ENCODE measurements around the gene ORC1.
A peak's percentile ranks its signal among the peaks of the same experiment; 100 is the strongest.

The ORC1 gene

GRCh38 chr1:52423771-52424170 is 19.5 kb upstream of the ORC1 start:
- Histone ChIP-seq H3K27ac (ENCODE audit: low read depth, low read length) (no peak overlapping the region), H3K36me3 (ENCODE audit: control insufficient read depth, insufficient read depth, low read length) (peaks cover 68% of the 10 kb centered on the region), H3K27me3 (ENCODE audit: control insufficient read depth, insufficient read depth, low read length) (no peaks in the 10 kb centered on the region), H3K9me3 (ENCODE audit: control insufficient read depth, insufficient read depth, low read length) (no peaks in the 10 kb centered on the region), H3K9ac (ENCODE audit: low read depth, low read length) (no peak overlapping the region), H3K4me1 (ENCODE audit: control insufficient read depth, insufficient read depth, low read length) (peaks cover 6% of the 10 kb centered on the region; the same call in 1 of the 2 replicates), H3K4me3 (ENCODE audit: low read depth, low read length) (no peak overlapping the region)

GRCh38 chr1:52423055-52423454 is 18.8 kb upstream of the ORC1 start:
- no peak overlapping the region for H3K4me3 ChIP-seq (ENCODE audit: low read depth, low read length)
- H3K27me3 ChIP-seq (ENCODE audit: control insufficient read depth, insufficient read depth, low read length), result no peaks in the 10 kb centered on the region
- H3K9me3 ChIP-seq (ENCODE audit: control insufficient read depth, insufficient read depth, low read length), result no peaks in the 10 kb centered on the region
- H3K9ac ChIP-seq (ENCODE audit: low read depth, low read length), result no peak overlapping the region
- peaks cover 6% of the 10 kb centered on the region; the same call in 1 of the 2 replicates for H3K4me1 ChIP-seq (ENCODE audit: control insufficient read depth, insufficient read depth, low read length)
- H3K36me3 ChIP-seq (ENCODE audit: control insufficient read depth, insufficient read depth, low read length), result peaks cover 75% of the 10 kb centered on the region
- no peak overlapping the region for H3K27ac ChIP-seq (ENCODE audit: low read depth, low read length)

- no peaks in the 10 kb centered on the region for H3K4me1 ChIP-seq (ENCODE audit: control insufficient read depth, insufficient read depth, low read length)
- no peak overlapping the region for H3K27ac ChIP-seq (ENCODE audit: low read depth, low read length)
- no peaks in the 10 kb centered on the region for H3K27me3 ChIP-seq (ENCODE audit: control insufficient read depth, insufficient read depth, low read length)
- no peak overlapping the region for H3K4me3 ChIP-seq (ENCODE audit: low read depth, low read length)
- peaks cover 87% of the 10 kb centered on the region for H3K36me3 ChIP-seq (ENCODE audit: control insufficient read depth, insufficient read depth, low read length)
- H3K9me3 ChIP-seq (ENCODE audit: control insufficient read depth, insufficient read depth, low read length), result no peaks in the 10 kb centered on the region
- no peak overlapping the region for H3K9ac ChIP-seq (ENCODE audit: low read depth, low read length)
These were observed 16.5 kb upstream of the ORC1 start for GRCh38 chr1:52420713-52421112.

- no peaks in the 10 kb centered on the region for H3K4me1 ChIP-seq (ENCODE audit: control insufficient read depth, insufficient read depth, low read length)
- H3K27me3 ChIP-seq (ENCODE audit: control insufficient read depth, insufficient read depth, low read length), result no peaks in the 10 kb centered on the region
- no peaks in the 10 kb centered on the region for H3K9me3 ChIP-seq (ENCODE audit: control insufficient read depth, insufficient read depth, low read length)
- H3K4me3 ChIP-seq (ENCODE audit: low read depth, low read length), result no peak overlapping the region
- peaks cover 90% of the 10 kb centered on the region for H3K36me3 ChIP-seq (ENCODE audit: control insufficient read depth, insufficient read depth, low read length)
- no peak overlapping the region for H3K9ac ChIP-seq (ENCODE audit: low read depth, low read length)
- no peak overlapping the region for H3K27ac ChIP-seq (ENCODE audit: low read depth, low read length)
These were observed 12.6 kb upstream of the ORC1 start for GRCh38 chr1:52416811-52417210.

GRCh38 chr1:52414942-52415341 is 10.7 kb upstream of the ORC1 start:
- no peaks in the 10 kb centered on the region for H3K4me1 ChIP-seq (ENCODE audit: control insufficient read depth, insufficient read depth, low read length)
- no peak overlapping the region for H3K4me3 ChIP-seq (ENCODE audit: low read depth, low read length)
- no peak overlapping the region for H3K9ac ChIP-seq (ENCODE audit: low read depth, low read length)
- H3K9me3 ChIP-seq (ENCODE audit: control insufficient read depth, insufficient read depth, low read length), result no peaks in the 10 kb centered on the region
- H3K36me3 ChIP-seq (ENCODE audit: control insufficient read depth, insufficient read depth, low read length), result peaks cover 86% of the 10 kb centered on the region
- H3K27ac ChIP-seq (ENCODE audit: low read depth, low read length), result no peak overlapping the region
- H3K27me3 ChIP-seq (ENCODE audit: control insufficient read depth, insufficient read depth, low read length), result no peaks in the 10 kb centered on the region

GRCh38 chr1:52413410-52413989 is 9.3 kb upstream of the ORC1 start:
- Histone ChIP-seq H3K9ac (ENCODE audit: low read depth, low read length) (no peak overlapping the region), H3K36me3 (ENCODE audit: control insufficient read depth, insufficient read depth, low read length) (peaks cover 90% of the 10 kb centered on the region), H3K27ac (ENCODE audit: low read depth, low read length) (no peak overlapping the region)

GRCh38 chr1:52404975-52405338 is 734 bp upstream of the ORC1 start:
- Histone ChIP-seq H3K27me3 (ENCODE audit: control insufficient read depth, insufficient read depth, low read length) (no peaks in the 10 kb centered on the region), H3K9me3 (ENCODE audit: control insufficient read depth, insufficient read depth, low read length) (no peaks in the 10 kb centered on the region), H3K4me1 (ENCODE audit: control insufficient read depth, insufficient read depth, low read length) (peaks cover 11% of the 10 kb centered on the region), H3K4me3 (ENCODE audit: low read depth, low read length) (peak overlapping the region; percentile 96), H3K9ac (ENCODE audit: low read depth, low read length) (peak overlapping the region; percentile 98), H3K36me3 (ENCODE audit: control insufficient read depth, insufficient read depth, low read length) (peaks cover 57% of the 10 kb centered on the region), H3K27ac (ENCODE audit: low read depth, low read length) (peak overlapping the region; percentile 99)

More at GRCh38 chr1:52413410-52413989, 9.3 kb upstream of the ORC1 start:
- Histone ChIP-seq H3K27me3 (ENCODE audit: control insufficient read depth, insufficient read depth, low read length) (no peaks in the 10 kb centered on the region), H3K4me1 (ENCODE audit: control insufficient read depth, insufficient read depth, low read length) (no peaks in the 10 kb centered on the region), H3K4me3 (ENCODE audit: low read depth, low read length) (no peak overlapping the region), H3K9me3 (ENCODE audit: control insufficient read depth, insufficient read depth, low read length) (no peaks in the 10 kb centered on the region)

GRCh38 chr1:52403566-52404115 is 582 bp downstream of the ORC1 start:
- Histone ChIP-seq H3K36me3 (ENCODE audit: control insufficient read depth, insufficient read depth, low read length) (peaks cover 54% of the 10 kb centered on the region), H3K27me3 (ENCODE audit: control insufficient read depth, insufficient read depth, low read length) (no peaks in the 10 kb centered on the region), H3K4me3 (ENCODE audit: low read depth, low read length) (peak overlapping the region; percentile 96), H3K9ac (ENCODE audit: low read depth, low read length) (peak overlapping the region; percentile 98), H3K4me1 (ENCODE audit: control insufficient read depth, insufficient read depth, low read length) (peaks cover 11% of the 10 kb centered on the region), H3K27ac (ENCODE audit: low read depth, low read length) (peak overlapping the region; percentile 99), H3K9me3 (ENCODE audit: control insufficient read depth, insufficient read depth, low read length) (no peaks in the 10 kb centered on the region)

- Histone ChIP-seq H3K27ac (ENCODE audit: low read depth, low read length) (no peak overlapping the region), H3K9ac (ENCODE audit: low read depth, low read length) (peak overlapping the region; percentile 98; the same call in 1 of the 2 replicates), H3K9me3 (ENCODE audit: control insufficient read depth, insufficient read depth, low read length) (no peaks in the 10 kb centered on the region), H3K4me3 (ENCODE audit: low read depth, low read length) (peak overlapping the region; percentile 96), H3K36me3 (ENCODE audit: control insufficient read depth, insufficient read depth, low read length) (peaks cover 53% of the 10 kb centered on the region), H3K4me1 (ENCODE audit: control insufficient read depth, insufficient read depth, low read length) (peaks cover 11% of the 10 kb centered on the region), H3K27me3 (ENCODE audit: control insufficient read depth, insufficient read depth, low read length) (no peaks in the 10 kb centered on the region)
These were observed 1.4 kb downstream of the ORC1 start for GRCh38 chr1:52402860-52403240.

GRCh38 chr1:52400131-52400530 is 4.1 kb downstream of the ORC1 start:
- Histone ChIP-seq H3K27me3 (ENCODE audit: control insufficient read depth, insufficient read depth, low read length) (no peaks in the 10 kb centered on the region), H3K36me3 (ENCODE audit: control insufficient read depth, insufficient read depth, low read length) (peaks cover 70% of the 10 kb centered on the region), H3K27ac (ENCODE audit: low read depth, low read length) (no peak overlapping the region), H3K4me3 (ENCODE audit: low read depth, low read length) (no peak overlapping the region), H3K9me3 (ENCODE audit: control insufficient read depth, insufficient read depth, low read length) (no peaks in the 10 kb centered on the region), H3K4me1 (ENCODE audit: control insufficient read depth, insufficient read depth, low read length) (peaks cover 7% of the 10 kb centered on the region), H3K9ac (ENCODE audit: low read depth, low read length) (no peak overlapping the region)

- Histone ChIP-seq H3K36me3 (ENCODE audit: control insufficient read depth, insufficient read depth, low read length) (peaks cover 75% of the 10 kb centered on the region), H3K27ac (ENCODE audit: low read depth, low read length) (no peak overlapping the region), H3K4me1 (ENCODE audit: control insufficient read depth, insufficient read depth, low read length) (peaks cover 7% of the 10 kb centered on the region), H3K4me3 (ENCODE audit: low read depth, low read length) (no peak overlapping the region), H3K27me3 (ENCODE audit: control insufficient read depth, insufficient read depth, low read length) (no peaks in the 10 kb centered on the region), H3K9me3 (ENCODE audit: control insufficient read depth, insufficient read depth, low read length) (no peaks in the 10 kb centered on the region), H3K9ac (ENCODE audit: low read depth, low read length) (no peak overlapping the region)
These were observed 4.6 kb downstream of the ORC1 start for GRCh38 chr1:52399629-52400028.
